HepG2 (cell line): ENCODE data around the gene DPY19L1.

Source experiments
- CHD2 ChIP-seq: IDR thresholded peaks from 2 replicates; pipeline ENCODE4 v1.6.1; 2011; ENCODE audit warnings: low read depth, low read length, improper control_type of control experiment
- CTCF ChIP-seq: sonication (generic); formaldehyde crosslinking; IDR thresholded peaks from 2 replicates; pipeline ENCODE4 v1.5.0; 2020; ENCODE audit warnings: mild to moderate bottlenecking, missing genetic modification reagents, moderate library complexity
- EZH2 ChIP-seq: conservative IDR thresholded peaks from 2 replicates; pipeline ENCODE4 v1.6.1; 2012; ENCODE audit warnings: mild to moderate bottlenecking, low read depth, low read length, moderate library complexity
- FOXA1 ChIP-seq, 2 experiments: fragments of 450-650 bp in 1 of 2; sonication (generic) in 1 of 2; formaldehyde crosslinking in 1 of 2; IDR thresholded peaks; 2 replicates each; pipeline versions ENCODE4 v1.4.0 to v1.6.1; 2016 to 2020; ENCODE audit warnings: missing genetic modification reagents in 1 of 2
- HBP1 ChIP-seq: IDR thresholded peaks from 2 replicates; pipeline ENCODE4 v1.6.1; 2016; ENCODE audit warnings: low read depth, control low read depth
- HINFP ChIP-seq: sonication (generic); formaldehyde crosslinking; IDR thresholded peaks from 2 replicates; pipeline ENCODE4 v1.4.0; 2020; ENCODE audit warnings: low read depth, mild to moderate bottlenecking, missing genetic modification reagents
- MLLT10 ChIP-seq: sonication (generic); formaldehyde crosslinking; IDR thresholded peaks from 2 replicates; pipeline ENCODE4 v1.4.0; 2020; ENCODE audit warnings: missing genetic modification reagents
- SAP130 ChIP-seq: IDR thresholded peaks from 2 replicates; pipeline ENCODE4 v1.6.1; 2016; ENCODE audit warnings: low read depth
- TEAD2 ChIP-seq: sonication (generic); formaldehyde crosslinking; IDR thresholded peaks from 2 replicates; pipeline ENCODE4 v1.9.0; 2021; ENCODE audit warnings: missing genetic modification reagents
- ZNF362 ChIP-seq: sonication (generic); formaldehyde crosslinking; IDR thresholded peaks from 2 replicates; pipeline ENCODE4 v1.4.0; 2020; ENCODE audit warnings: missing genetic modification reagents, mild to moderate bottlenecking, borderline replicate concordance

- TF ChIP-seq CTCF (CRISPR knock-in tag) (no peak), HBP1 (CRISPR knock-in tag) (no peak), HINFP (CRISPR knock-in tag) (no peak), SAP130 (CRISPR knock-in tag) (no peak), CHD2 (no peak), MLLT10 (CRISPR knock-in tag) (no peak), FOXA1 (IDR thresholded peaks at IDR 0.05) (no peak), FOXA1 (CRISPR knock-in tag; IDR thresholded peaks at IDR 0.05) (no peak), EZH2 (no peak), TEAD2 (CRISPR knock-in tag) (no peak), ZNF362 (CRISPR knock-in tag) (no peak)
Measured at GRCh38 chr7:34889951-34890350, 147.3 kb downstream of the DPY19L1 start.
